22Rv1 (cell line): Measurements from ENCODE around the gene RASD2.

Source experiments
- H3K27ac ChIP-seq: fragments of 450-650 bp; 2 replicates; pipeline ENCODE4 v1.5.1; 2017
- ZFX ChIP-seq: fragments of 450-650 bp; IDR thresholded peaks from 2 replicates; pipeline ENCODE4 v1.6.1; 2017; ENCODE audit warnings: antibody characterized with exemption, borderline replicate concordance
- TF ChIP-seq, protein P1 (sequence below): fragments of 450-650 bp; IDR thresholded peaks from 2 replicates; pipeline ENCODE4 v1.5.1; 2017; ENCODE audit warnings: mild to moderate bottlenecking

Gene RASD2

DNA sequence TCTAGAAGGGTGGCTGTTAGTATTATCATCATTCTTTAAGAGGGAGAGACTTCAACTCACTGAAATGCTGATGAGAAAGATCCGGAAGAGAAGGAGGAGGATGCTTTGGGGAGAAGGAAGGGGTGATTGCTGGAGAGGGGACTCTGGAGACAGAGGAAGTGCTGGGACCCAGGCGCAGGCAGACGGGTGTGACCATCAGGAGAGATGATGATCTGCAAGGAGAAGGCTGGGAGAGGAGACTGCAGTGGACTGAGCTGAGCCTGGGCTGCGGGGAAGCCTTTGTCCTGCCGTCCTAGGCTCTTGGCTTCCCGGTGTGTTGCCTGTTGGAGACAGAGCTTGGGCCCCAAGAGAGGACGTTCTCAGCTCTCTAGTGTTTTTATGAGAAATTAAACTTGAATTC, 22.6 kb downstream of the RASD2 start:
- H3K27ac ChIP-seq, result no peak overlapping the region
- TF ChIP-seq, protein P1, sequence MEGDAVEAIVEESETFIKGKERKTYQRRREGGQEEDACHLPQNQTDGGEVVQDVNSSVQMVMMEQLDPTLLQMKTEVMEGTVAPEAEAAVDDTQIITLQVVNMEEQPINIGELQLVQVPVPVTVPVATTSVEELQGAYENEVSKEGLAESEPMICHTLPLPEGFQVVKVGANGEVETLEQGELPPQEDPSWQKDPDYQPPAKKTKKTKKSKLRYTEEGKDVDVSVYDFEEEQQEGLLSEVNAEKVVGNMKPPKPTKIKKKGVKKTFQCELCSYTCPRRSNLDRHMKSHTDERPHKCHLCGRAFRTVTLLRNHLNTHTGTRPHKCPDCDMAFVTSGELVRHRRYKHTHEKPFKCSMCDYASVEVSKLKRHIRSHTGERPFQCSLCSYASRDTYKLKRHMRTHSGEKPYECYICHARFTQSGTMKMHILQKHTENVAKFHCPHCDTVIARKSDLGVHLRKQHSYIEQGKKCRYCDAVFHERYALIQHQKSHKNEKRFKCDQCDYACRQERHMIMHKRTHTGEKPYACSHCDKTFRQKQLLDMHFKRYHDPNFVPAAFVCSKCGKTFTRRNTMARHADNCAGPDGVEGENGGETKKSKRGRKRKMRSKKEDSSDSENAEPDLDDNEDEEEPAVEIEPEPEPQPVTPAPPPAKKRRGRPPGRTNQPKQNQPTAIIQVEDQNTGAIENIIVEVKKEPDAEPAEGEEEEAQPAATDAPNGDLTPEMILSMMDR, result no peak
- TF ChIP-seq ZFX, result no peak

DNA sequence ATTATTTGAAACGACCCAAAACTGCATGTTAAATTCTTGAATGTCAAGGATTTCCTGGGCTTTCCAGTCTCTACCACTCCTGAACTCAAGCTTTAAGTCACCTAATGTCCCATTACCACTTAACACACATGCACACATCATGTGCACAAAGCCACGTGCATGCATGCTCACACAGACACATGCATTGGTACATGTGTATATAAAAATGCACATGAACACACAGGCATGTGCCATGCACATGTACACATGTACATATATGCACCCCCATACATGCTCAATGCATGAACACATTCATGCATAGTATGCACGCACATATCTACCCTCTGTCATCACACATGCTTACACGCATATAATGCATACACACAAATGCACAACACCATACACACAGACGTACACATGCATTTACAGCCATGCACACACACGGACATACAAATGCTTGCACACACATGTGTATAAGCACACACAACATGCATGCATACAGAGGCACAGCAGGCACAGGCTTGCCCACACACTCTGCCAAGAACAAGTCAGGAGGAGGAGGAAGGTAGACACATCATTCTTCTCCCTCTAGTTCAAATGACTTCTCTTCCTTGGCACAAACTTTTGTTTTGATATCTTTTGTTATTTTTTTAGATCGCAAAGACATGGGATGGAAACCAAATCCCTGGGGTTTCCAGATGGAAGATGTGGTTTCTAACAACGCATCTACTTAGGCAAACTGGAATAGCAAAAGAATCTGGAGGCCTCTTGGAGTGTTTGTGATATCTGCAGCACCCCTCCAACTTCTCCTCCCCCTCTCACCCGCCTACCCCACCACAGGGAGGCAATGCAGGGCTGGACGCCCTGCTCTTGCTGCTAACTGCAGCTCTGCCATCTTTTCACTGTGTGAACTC, 24.6 kb downstream of the RASD2 start:
- H3K27ac ChIP-seq, result no peak overlapping the region
- TF ChIP-seq, protein P1, result no peak
- no peak for TF ChIP-seq ZFX

DNA sequence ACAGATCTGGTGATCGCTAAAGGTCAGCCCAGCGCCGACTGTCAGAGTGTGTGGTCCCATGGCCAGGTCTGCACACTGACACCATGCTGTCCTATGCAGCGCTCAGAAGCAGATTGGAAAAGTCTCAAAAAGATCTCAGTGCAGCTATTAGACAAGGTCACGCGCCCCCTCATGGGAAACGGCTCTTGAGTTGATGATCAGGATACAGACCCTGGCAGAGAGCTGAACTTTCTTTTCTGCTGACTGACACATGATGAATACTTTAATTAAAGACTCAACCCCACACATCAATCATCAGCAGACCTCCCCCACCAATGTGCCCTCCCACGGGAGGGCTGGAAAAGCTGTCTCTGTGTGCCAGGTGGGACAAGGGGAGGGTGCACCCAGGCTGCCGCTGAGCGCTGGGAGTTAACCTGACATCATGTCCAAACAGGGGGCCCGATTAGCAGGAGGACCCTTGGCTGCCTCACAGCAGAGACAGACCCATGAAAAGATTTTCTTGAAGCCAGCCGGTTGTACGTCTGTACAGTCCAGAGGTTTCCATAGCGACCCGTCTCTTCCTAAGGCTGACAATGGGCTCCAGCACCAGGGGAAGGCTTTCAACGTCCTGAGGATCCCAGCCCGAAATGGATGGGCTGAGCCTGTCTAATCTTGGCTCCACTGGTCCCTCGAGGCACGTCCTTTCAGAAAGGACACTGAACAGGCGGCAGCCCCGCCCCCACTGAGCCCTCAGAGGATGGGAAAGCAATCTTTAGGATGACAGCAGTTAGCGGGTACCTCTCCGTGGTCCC, 26.9 kb downstream of the RASD2 start:
- TF ChIP-seq, protein P1, result no peak
- TF ChIP-seq ZFX, result no peak

GRCh38 chr22:35568751-35569739, 28.4 kb downstream of the RASD2 start:
- TF ChIP-seq, protein P1, result no peak
- TF ChIP-seq ZFX, result no peak
- no peak overlapping the region for H3K27ac ChIP-seq

More for the DNA sequence above, 26.9 kb downstream of the RASD2 start:
- H3K27ac ChIP-seq, result no peak overlapping the region

DNA sequence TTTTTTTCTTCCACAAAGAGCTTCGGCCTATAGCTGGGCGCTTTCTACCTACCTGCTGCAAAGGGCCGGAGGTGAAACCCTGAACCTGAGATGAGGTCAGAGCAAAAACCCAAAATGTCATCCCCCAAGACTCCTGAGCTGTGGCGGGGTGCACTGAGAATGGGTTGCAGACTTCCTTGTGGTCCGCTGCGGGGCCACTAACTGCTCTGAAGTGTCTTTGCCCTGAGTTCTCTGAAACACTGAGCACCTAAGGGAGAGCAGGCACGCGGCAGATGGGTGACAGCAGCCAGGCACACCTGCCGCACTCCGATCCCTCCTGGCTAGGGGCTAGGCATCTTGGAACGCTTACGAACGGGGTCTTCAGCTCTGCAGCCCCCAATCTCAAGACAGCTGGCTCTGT, 29.3 kb downstream of the RASD2 start:
- TF ChIP-seq, protein P1, result no peak
- H3K27ac ChIP-seq, result no peak overlapping the region

DNA sequence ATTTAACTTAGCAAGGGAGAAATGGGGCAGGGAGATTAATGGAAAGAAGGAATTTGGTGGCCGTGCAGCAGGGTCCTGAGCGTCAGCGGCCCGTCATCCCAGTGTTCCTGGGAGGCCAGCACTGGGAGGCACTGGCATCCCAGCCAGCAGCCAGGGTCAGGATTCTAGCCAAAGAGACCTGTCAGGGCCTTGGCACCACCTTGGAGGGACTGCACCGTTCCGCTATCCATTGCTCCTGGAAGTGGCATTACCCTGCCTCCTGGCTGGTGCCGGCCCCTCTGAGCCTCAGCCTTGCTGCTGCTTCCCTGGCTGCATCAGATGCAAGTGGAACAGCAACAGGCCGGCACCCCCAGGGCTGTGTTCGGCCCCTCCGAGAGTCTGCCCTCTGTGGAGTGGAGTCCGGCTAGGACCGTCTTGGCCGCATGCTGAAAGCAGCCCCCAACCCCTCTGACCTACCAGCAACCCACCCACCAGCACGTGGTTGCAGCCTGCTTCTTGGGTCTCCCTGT, 30.1 kb downstream of the RASD2 start:
- TF ChIP-seq, protein P1, result no peak
- no peak for TF ChIP-seq ZFX
- H3K27ac ChIP-seq, result no peak overlapping the region
